ENCODE results near the gene TRA2B. TPM values are rescaled to one million over a fixed set of nuclear protein-coding genes. Genes with fewer than 3 reads are reported as not detected.
"Not testable (repeated sequence)": the region's sequence is repeated elsewhere in the genome, so short reads cannot be mapped to it uniquely, and the experiment has no call there.

Gene TRA2B
- total RNA-seq, 1 donor from 2014 or later: 271 TPM

DNA sequence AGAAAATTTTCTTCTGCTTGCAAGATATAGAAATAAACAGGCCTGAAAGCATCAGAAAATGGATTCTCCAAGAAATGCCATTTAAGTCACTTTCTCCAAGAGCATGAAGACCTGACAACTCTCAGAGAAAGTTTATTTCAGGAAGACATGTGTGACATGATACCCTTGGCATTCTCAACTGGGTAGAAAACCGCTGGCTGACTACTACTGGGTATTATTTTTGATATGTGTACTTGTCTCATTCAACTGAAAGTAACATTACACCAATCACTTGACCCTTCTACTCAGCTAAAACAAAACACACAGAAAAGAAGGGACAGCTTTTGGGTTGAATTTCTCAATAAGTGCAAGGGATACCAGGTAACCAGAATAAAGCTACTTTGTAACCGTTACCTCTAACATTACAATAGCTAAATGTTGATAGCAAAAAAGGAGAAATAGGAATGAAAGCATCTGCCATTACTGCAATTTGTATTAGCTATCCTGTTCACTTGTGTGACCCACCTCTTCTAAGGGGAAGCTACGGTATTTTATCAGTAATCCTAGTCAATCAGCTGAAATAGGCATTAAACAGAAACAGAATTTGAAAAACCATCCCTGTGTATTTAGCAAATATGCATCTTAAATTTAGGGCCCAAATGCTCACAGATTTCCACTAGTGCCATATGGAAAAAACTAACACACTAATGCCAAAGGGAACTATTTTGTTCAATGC is 7.3 kb downstream of the TRA2B start:
- intact Hi-C loops (cut with micrococcal nuclease): loop anchor here (10.0 kb wide), 1 partner anchor 106 kb away; the partner anchor contains the start of gene IGF2BP2

DNA sequence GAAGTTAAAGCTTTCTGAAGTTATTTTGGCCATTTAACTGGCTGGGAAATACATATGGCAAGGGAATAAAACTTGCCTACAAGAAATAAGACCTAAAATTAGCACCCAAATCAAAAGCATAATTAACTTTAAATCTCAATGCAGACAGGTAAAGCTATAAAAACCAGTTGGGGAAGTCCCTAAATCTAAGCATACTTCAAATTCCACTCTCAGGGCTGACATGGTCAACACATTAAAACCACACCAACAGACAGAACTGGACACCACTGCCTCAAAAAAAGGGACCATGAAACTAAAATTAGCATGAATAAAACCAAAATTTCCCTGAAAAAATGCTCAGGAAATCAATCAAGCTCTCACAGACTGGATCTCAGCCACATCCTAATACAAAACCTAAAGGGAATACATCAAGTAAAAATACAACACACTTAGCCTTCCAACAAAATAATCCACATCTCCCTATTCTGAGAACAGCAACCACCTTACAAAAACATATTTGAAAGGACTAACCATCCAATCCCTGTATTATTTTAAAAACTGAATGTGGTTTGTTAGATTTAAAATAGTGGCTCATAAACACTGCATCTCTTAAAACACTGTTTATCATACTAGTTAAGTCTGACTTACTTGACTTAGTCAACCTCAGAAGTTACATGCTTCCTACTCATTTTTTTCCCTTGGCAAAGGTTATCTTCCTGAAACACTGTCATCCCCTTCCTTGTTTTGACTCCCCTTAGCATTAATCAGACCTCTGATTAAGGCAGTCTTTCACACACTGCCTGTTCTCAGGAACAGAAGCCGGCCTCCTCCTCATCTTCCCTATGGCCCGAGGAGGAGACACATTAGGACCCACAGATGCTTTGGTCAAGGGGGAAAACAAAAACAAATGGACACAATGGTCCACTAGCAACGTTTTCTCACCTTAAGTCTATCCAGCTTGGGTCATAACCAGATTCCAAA is 8.3 kb downstream of the TRA2B start:
- intact Hi-C loops (cut with micrococcal nuclease): loop anchor here (10.0 kb wide), 1 partner anchor 105 kb away; the partner anchor contains the start of gene IGF2BP2

DNA sequence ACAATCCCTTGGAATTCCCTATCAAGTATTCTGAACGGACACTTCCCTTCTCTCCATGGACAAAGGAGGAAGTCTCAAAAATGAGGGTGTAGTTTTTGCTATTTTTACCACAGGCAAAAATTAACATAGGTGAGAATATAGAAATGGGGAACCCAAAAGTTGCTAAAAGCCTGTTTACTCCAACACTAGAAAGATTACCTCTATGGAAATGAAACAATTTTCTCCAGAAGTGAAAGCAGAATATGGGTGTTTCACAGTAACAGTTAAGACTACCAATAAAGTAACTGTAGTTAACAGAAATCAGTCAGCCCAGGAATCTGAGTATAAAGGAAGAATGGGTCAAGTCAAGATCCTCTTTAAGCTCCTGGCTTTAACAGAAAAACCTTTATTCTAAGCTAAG is 9.3 kb downstream of the TRA2B start:
- intact Hi-C loops (cut with micrococcal nuclease): no loop called here

DNA sequence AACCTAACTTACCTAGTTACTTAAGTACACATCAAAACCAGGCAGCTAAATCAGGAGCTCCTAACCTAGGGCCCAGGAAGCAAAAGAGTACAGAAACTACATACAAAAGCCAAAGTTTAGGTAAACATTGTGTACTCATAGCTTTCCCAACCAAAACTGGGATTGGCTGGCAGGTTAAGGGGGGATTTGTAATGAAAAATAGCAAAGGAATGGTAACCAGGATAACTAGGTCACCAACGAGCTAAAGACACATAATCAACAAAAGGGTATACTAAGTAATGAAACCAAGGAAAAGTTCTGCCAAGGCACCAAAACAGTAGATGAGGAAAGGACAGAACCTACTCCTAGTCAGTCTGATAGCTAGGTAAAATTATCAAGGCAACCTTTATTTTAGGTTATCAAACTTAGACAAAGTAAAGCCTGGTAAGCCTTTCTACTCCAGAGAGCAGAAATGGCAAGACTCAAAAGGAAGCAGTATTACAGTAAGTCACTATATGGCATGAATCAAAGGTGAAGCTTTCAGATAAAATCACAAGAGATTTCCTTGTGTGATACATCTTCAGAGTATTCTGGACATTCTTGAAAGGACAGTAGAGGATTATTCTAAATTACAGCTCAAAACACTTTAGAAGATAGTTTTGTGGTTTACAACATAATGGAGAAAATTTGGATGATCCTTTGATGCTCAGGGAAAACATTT is 10.2 kb downstream of the TRA2B start:
- intact Hi-C loops (cut with micrococcal nuclease): no loop called here

DNA sequence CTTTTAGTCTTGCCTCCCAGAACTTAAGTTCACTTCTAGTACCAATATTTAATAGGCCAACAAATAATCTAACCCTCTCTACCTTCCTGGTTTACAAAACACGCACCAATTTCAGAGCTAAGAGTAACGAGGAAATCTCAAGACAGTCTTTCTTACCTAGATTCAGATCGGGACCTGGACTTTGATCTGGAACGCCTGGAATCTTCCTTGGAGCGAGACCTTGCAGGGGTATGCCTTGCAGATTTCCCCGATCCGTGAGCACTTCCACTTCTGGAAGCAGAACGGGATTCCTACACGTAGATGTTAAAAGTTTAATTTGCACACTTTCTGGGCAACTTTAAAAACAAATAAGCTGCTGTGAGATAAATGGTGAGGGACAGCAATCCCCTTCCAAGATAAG is 11.4 kb downstream of the TRA2B start:
- intact Hi-C loops (cut with micrococcal nuclease): no loop called here

DNA sequence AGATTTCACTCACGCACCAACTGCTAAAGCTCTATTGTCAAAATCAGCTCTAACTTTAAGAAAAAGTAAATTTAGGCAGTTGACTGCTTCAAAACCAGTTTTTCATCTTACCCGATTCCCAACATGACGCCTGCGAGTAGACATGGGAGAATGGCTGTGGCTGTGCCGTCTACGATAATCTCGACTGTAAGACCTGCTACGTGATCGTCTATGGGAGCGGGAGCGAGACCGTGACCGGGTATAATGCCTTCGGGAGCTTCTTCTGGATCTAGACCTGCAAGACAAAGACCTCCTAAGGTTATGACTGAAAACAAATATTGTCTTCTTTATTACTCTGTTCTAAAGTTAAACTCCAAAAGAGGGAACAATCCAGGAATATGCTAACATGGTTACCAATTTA is 12.5 kb downstream of the TRA2B start:
- intact Hi-C loops (cut with micrococcal nuclease): no loop called here

DNA sequence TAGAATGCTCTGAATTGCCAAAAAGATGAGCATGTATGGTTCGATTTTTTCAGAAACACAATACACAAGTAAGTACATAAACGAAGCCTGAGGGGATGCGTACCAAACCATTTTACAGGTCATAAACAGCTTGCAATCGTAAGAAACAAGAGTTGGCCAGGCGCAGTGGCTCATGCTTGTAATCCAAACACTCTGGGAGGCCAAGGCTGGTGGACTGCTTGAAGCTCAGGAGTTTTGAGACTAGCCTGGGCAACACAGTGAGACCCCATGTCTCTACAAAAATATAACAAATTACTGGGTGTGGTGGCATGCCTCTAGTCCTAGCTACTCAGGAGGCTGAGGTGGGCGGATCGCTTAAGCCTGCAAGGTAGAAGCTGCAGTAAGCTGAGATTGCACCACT is 13.4 kb downstream of the TRA2B start:
- intact Hi-C loops (cut with micrococcal nuclease): no loop called here

DNA sequence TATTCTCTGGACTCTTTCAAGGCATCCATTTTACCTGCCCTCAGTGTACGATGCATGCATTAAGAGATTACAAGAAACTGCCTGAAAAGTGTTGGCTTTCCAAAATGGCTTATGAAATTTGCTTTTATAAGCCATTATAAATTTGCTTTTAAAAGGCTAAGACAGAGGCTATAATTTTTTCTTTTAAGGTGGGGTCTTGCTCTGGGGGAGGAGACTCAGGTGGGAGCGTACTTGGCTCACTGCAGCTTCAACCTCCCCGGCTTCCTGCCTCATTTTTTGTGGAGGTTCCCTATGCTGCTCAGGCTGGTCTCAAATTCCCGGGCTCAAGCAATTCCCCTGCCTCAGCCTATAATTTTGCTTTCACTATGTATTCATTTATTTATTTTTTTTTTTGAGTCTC is 17.6 kb downstream of the TRA2B start:
- intact Hi-C loops (cut with micrococcal nuclease): no loop called here

DNA sequence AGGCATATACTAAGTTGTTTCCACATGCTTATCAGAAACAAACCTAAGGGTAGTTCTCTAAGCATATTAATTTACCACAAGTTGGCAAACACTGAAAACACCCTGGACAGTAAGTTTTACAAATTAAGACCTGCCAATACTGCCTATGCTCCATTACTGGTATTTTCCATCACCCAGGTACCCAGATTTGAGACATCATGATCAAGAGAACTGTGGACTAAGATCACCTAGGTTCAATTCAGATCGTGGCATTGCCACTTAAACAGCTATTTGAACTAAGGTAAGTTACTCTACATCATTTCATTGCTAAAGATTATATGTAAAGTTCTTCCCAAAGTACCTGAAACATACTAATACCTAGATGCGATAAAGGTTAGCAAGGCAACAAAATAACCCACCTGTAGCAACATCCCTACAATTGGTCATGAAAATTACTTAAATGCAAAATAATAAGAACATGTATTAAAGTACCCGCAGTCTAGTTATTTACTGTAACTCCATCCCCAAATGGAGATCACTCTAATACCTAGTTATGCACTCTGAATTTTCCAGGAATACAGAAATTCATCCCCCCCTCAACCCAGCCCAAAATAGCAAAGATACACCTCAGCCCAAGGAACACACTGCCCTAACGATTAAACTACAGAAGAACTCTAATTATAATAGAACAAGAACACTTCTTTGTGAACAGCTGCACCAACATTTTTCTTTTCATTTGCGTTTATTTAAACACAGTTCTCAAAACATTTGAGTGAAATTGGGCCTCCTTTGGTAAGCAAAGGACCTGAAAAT is 21.6 kb downstream of the TRA2B start:
- intact Hi-C loops (cut with micrococcal nuclease): no loop called here

DNA sequence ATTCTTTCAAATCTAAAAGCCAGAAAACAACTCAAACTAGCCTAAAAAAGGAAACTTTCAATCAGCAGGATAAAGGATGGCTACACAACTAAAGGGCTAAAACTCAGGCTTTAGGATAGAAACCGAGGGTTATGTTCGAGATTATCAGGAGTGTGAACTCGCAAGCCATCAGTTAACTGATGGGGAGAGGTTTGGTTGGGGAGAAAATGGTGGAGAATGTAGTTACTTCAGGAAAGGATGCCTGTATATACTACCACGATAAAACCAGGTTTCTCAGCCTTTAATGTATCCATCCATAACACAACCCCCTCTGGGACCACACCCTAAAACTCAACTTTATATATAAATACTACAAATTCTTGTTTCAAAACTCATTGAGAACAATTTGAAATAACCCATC is 22.2 kb downstream of the TRA2B start:
- intact Hi-C loops (cut with micrococcal nuclease): no loop called here

DNA sequence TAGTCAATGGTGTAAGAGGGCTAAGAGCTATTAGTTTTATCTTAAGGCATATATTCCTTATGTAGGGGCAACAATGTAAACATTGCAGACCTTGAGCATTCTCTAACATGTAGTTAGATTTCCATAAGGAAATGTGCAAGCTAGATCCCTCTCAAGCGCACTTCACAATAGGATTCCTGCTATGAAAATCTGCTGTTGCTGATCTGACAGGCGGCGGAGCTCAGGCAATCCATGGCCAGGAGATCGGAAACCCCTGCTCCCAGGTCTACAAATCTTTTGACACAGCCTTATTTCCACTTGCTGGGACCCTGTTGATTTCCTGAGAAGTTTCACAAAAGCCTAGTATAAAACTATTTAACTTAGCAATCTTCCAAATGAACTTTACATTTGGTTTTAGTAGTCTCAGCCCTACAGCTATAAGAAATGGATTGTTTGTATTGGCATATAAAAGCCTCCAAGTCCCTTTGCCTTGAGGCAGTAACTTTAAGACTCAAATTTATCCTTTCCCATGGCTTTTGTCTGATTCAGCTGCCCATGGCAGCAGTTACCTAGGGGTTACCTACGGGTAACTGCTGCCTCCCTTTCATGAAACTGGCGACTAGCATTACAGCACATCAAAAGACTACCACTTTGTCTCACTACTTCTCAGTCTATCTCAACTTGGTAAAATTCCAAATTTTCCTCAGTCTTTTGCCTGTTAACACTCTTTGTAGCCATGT is 22.7 kb downstream of the TRA2B start:
- intact Hi-C loops (cut with micrococcal nuclease): no loop called here

DNA sequence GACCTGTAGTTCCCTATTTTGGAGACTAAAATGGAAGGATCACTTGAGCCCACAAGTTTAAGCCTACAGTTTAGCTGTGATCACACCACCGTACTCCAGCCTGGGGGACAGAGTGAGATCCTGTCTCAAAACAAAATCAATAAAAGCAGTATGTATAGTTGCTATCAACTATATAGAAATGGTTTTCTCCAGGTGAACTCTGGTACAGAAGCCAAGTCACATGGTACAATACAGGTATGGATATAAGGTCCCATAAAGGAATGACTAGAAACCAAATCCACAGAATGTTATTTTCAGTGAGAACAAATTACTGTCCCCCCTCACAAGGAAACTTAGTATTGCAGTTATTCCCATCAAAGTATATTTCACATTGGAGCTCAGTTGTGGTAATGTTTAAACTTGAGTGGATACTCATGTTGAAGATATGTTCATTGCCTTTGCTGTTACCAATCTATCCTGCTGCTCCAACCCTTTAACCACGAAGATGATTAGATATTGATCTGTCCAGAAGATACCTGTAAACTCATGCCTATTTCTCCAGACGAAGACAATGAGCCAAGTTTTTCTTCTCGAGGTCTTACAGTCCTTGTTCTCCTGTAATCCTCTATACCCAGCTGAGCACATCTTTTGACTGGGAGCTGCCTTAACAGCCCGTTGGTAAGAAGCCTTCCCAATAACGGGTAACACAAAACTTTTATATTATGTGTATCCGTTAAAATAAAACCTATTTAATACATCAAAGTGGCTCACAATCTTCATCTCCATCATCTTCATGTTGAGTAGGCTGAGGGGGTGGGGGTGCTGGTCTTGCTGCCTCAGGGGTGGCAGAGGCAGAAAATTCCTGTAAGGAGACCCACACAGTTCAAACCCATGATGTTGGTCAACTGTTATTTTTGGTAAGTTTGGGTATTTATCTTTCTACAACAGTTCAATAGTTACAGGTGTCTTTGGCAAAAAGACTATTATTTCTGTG is 24.6 kb downstream of the TRA2B start:
- intact Hi-C loops (cut with micrococcal nuclease): no loop called here

DNA sequence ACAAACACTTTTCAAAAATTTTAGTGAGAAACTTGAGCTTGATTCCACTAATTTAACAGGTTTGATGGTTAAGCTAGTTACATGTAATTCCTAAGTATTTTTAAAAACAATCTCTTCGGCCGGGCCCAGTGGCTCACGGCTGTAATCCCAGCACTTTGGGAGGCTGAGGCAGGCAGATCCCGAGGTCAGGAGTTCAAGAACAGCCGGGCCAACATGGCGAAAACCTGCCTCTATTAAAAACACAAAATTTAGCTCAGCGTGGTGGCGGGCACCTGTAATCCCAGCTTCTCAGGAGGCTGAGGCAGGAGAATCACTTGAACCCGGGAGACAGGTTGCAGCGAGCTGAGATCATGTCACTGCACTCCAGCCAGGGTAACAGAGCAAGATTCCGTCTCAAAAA is 25.3 kb downstream of the TRA2B start:
- intact Hi-C loops (cut with micrococcal nuclease): no loop called here

DNA sequence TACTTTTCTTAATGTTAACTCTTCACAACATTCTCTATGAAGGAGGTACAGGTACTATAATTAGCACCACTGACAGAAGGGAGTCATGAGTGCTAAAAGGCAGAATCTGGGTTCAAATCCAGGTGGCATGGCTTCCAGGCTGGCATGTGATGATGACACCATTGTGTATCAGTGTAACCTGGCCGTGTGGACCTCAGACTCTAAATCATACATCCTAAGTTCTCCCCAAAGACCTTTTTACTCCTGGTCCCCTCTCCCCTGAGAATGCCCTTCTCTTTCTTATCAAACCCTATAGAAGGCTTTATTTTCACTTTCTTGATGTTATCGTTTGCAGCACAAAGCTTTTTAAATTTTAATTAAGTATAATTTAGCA is 26.8 kb downstream of the TRA2B start:
- intact Hi-C loops (cut with micrococcal nuclease): not testable (repeated sequence)

DNA sequence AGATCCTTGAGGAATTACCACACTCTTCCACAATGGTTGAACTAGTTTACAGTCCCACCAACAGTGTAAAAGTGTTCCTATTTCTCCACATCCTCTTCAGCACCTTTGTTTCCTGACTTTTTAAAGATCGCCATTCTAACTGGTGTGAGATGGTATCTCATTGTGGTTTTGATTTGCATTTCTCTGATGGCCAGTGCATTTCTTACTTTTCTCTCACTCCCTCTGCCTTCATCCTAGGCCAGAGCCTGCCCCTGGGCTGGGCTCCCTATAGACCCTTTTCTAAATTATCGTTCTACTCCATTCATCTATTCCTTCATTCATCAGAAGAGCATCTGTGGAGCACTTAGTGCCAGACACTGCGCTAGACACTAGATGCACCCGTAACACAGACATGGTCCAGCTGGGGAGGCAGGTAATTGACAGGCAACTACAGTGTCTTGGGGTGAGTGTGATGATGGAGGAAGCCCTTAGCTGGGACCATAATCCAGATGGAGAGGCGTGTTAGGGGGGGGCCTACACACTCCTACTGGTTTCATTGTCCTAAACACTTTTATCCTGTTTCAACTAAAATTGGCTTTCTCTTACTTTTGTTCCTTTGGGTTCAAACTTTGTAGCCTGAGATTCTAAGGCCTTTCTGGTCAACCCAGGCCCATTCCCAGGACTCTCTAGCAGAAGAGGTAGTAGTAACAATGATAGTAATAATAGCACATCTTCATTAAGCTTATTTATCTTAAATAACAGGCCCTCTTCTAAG is 27.3 kb downstream of the TRA2B start:
- intact Hi-C loops (cut with micrococcal nuclease): not testable (repeated sequence)

DNA sequence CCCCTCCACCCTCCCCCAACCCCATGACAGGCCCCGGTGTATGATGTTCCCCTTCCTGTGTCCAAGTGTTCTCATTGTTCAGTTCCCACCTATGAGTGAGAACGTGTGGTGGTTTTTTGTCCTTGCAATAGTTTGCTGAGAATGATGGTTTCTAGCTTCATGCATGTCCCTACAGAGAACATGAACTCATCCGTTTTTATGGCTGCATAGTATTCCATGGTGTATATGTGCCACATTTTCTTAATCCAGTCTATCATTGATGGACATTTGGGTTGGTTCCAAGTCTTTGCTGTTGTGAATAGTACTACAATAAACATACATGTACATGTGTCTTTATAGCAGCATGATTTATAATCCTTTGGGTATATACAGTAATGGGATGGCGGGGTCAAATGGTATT is 27.9 kb downstream of the TRA2B start:
- intact Hi-C loops (cut with micrococcal nuclease): not testable (repeated sequence)

DNA sequence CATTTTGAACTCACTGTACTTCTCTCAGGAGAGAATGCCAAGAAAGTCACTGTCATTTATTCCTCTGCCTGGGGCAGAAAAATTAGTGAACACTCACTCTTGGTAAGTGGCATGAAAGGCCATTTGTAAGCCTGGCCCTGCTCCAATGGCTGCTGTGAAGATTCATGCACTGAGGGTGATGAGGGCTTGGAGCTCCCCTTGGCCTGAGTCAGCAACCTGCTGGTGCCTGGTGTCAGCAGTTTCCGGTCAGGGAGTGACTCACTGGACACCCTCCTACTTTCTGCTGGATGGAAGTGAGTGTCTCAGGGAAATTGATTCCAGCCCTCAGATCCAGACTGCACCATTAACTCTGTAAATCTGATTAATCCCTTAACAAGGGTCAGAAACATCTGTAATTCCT is 37.6 kb downstream of the TRA2B start:
- intact Hi-C loops (cut with micrococcal nuclease): no loop called here

DNA sequence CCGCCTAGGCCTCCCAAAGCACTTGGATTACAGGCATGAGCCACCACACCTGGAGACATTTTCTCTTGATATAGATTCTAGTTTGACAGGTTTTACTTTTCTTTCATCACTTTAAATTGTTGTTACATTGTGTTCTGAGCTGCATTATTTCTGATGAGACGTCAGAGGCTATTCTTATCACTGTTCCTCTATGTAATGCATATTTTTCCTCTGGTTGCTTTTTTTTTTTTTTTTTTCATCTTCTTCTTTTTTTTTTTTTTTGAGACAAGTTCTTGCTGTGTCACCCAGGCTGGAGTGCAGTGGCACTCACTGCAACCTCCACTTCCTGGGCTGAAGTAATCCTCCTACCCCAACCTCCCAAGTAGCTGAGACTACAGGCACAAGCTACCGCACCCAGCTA is 41.2 kb downstream of the TRA2B start:
- intact Hi-C loops (cut with micrococcal nuclease): no loop called here

DNA sequence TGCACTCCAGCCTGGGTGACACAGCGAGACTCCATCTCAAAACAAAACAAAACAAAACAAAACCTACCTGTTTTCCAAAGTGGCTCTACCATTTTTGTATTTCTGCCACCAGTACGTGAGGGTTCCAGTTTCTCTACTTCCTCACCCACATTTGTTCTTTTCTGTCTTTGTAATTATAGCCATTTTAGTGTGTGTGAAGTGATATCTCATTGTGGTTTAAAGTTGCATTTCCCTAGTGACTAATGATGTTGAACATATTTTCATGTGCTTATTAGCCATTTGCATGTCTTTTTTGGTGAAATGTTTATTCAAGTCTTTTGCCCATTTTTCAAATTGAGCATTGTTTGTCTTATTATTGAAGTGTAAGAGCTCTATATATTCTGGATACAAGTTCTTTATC is 50.7 kb downstream of the TRA2B start:
- intact Hi-C loops (cut with micrococcal nuclease): no loop called here
